DMS153 treated with DMSO at 0.1 percent for 48 hours (cell line): ENCODE data around the gene SUCO.
A peak's percentile ranks its signal among the peaks of the same experiment; 100 is the strongest.
"Not testable (repeated sequence)": the region's sequence is repeated elsewhere in the genome, so short reads cannot be mapped to it uniquely, and the experiment has no call there.

ENCODE experiments used
- DNase-seq: peaks from one replicate; lab custom pipeline; 2025; ENCODE audit not compliant: unreplicated experiment; lab: John Stamatoyannopoulos, UW

SUCO gene

GRCh38 chr1:172603816-172604215, 70.9 kb downstream of the SUCO start:
- DNase-seq, result no peak

GRCh38 chr1:172605641-172606040, 72.7 kb downstream of the SUCO start:
- no peak for DNase-seq

- no peak for DNase-seq
Observed at GRCh38 chr1:172607145-172607544, 74.2 kb downstream of the SUCO start.

GRCh38 chr1:172608098-172608601, 75.2 kb downstream of the SUCO start:
- DNase-seq, result no peak

GRCh38 chr1:172609528-172609927, 76.6 kb downstream of the SUCO start:
- peak; percentile 39 for DNase-seq

GRCh38 chr1:172612478-172612877, 79.5 kb downstream of the SUCO start:
- no peak for DNase-seq

- no peak for DNase-seq
Observed at GRCh38 chr1:172613294-172613693, 80.3 kb downstream of the SUCO start.

GRCh38 chr1:172616195-172616594, 83.2 kb downstream of the SUCO start:
- no peak for DNase-seq

GRCh38 chr1:172616636-172617035, 83.7 kb downstream of the SUCO start:
- DNase-seq, result no peak

GRCh38 chr1:172620603-172621002, 87.7 kb downstream of the SUCO start:
- DNase-seq, result not testable (repeated sequence)

- no peak for DNase-seq
Observed at GRCh38 chr1:172622541-172622940, 89.6 kb downstream of the SUCO start.

- no peak for DNase-seq
Observed at GRCh38 chr1:172623748-172624147, 90.8 kb downstream of the SUCO start.

GRCh38 chr1:172626845-172627244, 93.9 kb downstream of the SUCO start:
- DNase-seq, result no peak

GRCh38 chr1:172627702-172628101, 94.8 kb downstream of the SUCO start:
- DNase-seq, result no peak

GRCh38 chr1:172628401-172628800, 95.5 kb downstream of the SUCO start:
- no peak for DNase-seq

- DNase-seq, result no peak
Observed at GRCh38 chr1:172629170-172629569, 96.2 kb downstream of the SUCO start.

- no peak for DNase-seq
Observed at GRCh38 chr1:172629638-172630037, 96.7 kb downstream of the SUCO start.

- no peak for DNase-seq
Observed at GRCh38 chr1:172630056-172630818, 97.3 kb downstream of the SUCO start.

GRCh38 chr1:172630868-172631267, 97.9 kb downstream of the SUCO start:
- no peak for DNase-seq

- DNase-seq, result no peak
Observed at GRCh38 chr1:172637522-172637921, 104.6 kb downstream of the SUCO start.

GRCh38 chr1:172638249-172638648, 105.3 kb downstream of the SUCO start:
- DNase-seq, result no peak

GRCh38 chr1:172638885-172639831, 106.2 kb downstream of the SUCO start:
- DNase-seq, result no peak
